Muscle of leg (tissue), 11 donors: ENCODE data around the gene GLYATL2. TPM values are rescaled to one million over a fixed set of nuclear protein-coding genes. Genes with fewer than 3 reads are reported as not detected.

ENCODE experiments used
- DNase-seq: peaks from one replicate; pipeline ENCODE4 v3.0.0; 2013
- H3K27ac ChIP-seq: one replicate; pipeline ENCODE4 v1.5.1; 2013; ENCODE audit warnings: mild to moderate bottlenecking, low read length, control low read depth
- H3K27me3 ChIP-seq: one replicate; pipeline ENCODE4 v1.6.1; 2013; ENCODE audit warnings: low read length; ENCODE audit not compliant: control insufficient read depth, insufficient read depth
- H3K36me3 ChIP-seq: one replicate; pipeline ENCODE4 v1.6.1; 2013; ENCODE audit warnings: low read length; ENCODE audit not compliant: control insufficient read depth, insufficient read depth
- H3K4me1 ChIP-seq: one replicate; pipeline ENCODE4 v1.6.1; 2013; ENCODE audit warnings: low read length; ENCODE audit not compliant: control insufficient read depth, insufficient read depth
- H3K4me3 ChIP-seq: one replicate; pipeline ENCODE4 v1.5.1; 2013; ENCODE audit warnings: low read length, control low read depth
- H3K9me3 ChIP-seq: replicated peaks from 2 replicates; pipeline ENCODE4 v1.6.1; 2013; ENCODE audit warnings: low read depth, low read length; ENCODE audit not compliant: control insufficient read depth
- WGBS: methylation state at CpG from one replicate; pipeline ENCODE4 v1.1.5; 2013; ENCODE audit warnings: missing lambda C conversion rate; ENCODE audit not compliant: insufficient coverage; 5-methylcytosine and 5-hydroxymethylcytosine counted together
- polyA plus RNA-seq, 8 donors: library from polyadenylated mRNA; unstranded; fragments of 120-200 nt; gene quantifications; one replicate each; pipeline versions ENCODE4 v1.2.1 to v1.2.3, GENCODE V29; 2013; ENCODE audit warnings: inconsistent platforms in 1 of 8, low replicate concordance in 1 of 8; ENCODE audit not compliant: insufficient read length in 8 of 8, insufficient read depth in 1 of 8
- total RNA-seq: library from RNA; stranded (reverse); fragments of 120-200 nt; gene quantifications from one replicate; pipeline ENCODE4 v1.2.4, GENCODE V29; 2013

GLYATL2 gene
- total and polyA plus RNA-seq, 9 donors, result 0.61 to 2.8 (median 1.00) TPM

GRCh38 chr11:58861533-58861932 is 17.0 kb upstream of the GLYATL2 start:
- Histone ChIP-seq H3K36me3 (no peaks in the 10 kb centered on the region), H3K27me3 (no peaks in the 10 kb centered on the region), H3K9me3 (peaks cover 20% of the 10 kb centered on the region), H3K27ac (no peak overlapping the region), H3K4me3 (no peak overlapping the region), H3K4me1 (no peaks in the 10 kb centered on the region)
- WGBS, result no CpG with 5 or more reads among the region's 1 CpG
- DNase-seq, result no peak

GRCh38 chr11:58856806-58857205 is 12.3 kb upstream of the GLYATL2 start:
- Histone ChIP-seq H3K9me3 (peaks cover 2% of the 10 kb centered on the region), H3K4me1 (no peaks in the 10 kb centered on the region), H3K4me3 (no peak overlapping the region), H3K27me3 (no peaks in the 10 kb centered on the region), H3K36me3 (no peaks in the 10 kb centered on the region), H3K27ac (no peak overlapping the region)
- no peak for DNase-seq

- Histone ChIP-seq H3K27me3 (no peaks in the 10 kb centered on the region), H3K36me3 (no peaks in the 10 kb centered on the region), H3K4me1 (no peaks in the 10 kb centered on the region), H3K9me3 (no peaks in the 10 kb centered on the region), H3K27ac (no peak overlapping the region), H3K4me3 (no peak overlapping the region)
- no CpG with 5 or more reads among the region's 3 CpGs for WGBS
- DNase-seq, result peak; percentile 7
These were observed 882 bp upstream of the GLYATL2 start for GRCh38 chr11:58845386-58845785.

- H3K4me3 ChIP-seq, result no peak overlapping the region
- no peak for DNase-seq
- no peak overlapping the region for H3K27ac ChIP-seq
- no peaks in the 10 kb centered on the region for H3K9me3 ChIP-seq
- H3K36me3 ChIP-seq, result no peaks in the 10 kb centered on the region
- 50% methylated on average over 1 of the region's 5 CpGs for WGBS
- H3K27me3 ChIP-seq, result no peaks in the 10 kb centered on the region
- H3K4me1 ChIP-seq, result no peaks in the 10 kb centered on the region
These were observed 6.7 kb downstream of the GLYATL2 start for GRCh38 chr11:58837707-58838388.

GRCh38 chr11:58832056-58832645 is 12.4 kb downstream of the GLYATL2 start:
- Histone ChIP-seq H3K9me3 (no peaks in the 10 kb centered on the region), H3K4me3 (no peak overlapping the region), H3K27me3 (no peaks in the 10 kb centered on the region), H3K4me1 (no peaks in the 10 kb centered on the region), H3K27ac (no peak overlapping the region), H3K36me3 (no peaks in the 10 kb centered on the region)
- no CpG with 5 or more reads among the region's 1 CpG for WGBS
- peak; percentile 6 for DNase-seq

- Histone ChIP-seq H3K27me3 (no peaks in the 10 kb centered on the region), H3K9me3 (peaks cover 2% of the 10 kb centered on the region), H3K27ac (no peak overlapping the region), H3K4me1 (no peaks in the 10 kb centered on the region), H3K4me3 (no peak overlapping the region), H3K36me3 (no peaks in the 10 kb centered on the region)
- no peak for DNase-seq
- WGBS, result 48% methylated on average over 18 of the region's 31 CpGs
These were observed 13.7 kb downstream of the GLYATL2 start for GRCh38 chr11:58830673-58831301.

GRCh38 chr11:58829786-58830185 is 14.7 kb downstream of the GLYATL2 start:
- H3K36me3 ChIP-seq, result no peaks in the 10 kb centered on the region
- no peak for DNase-seq
- no peaks in the 10 kb centered on the region for H3K4me1 ChIP-seq

GRCh38 chr11:58813693-58814092 is 30.8 kb downstream of the GLYATL2 start:
- Histone ChIP-seq H3K36me3 (no peaks in the 10 kb centered on the region), H3K27me3 (no peaks in the 10 kb centered on the region), H3K27ac (no peak overlapping the region), H3K4me3 (no peak overlapping the region), H3K9me3 (peaks cover 16% of the 10 kb centered on the region), H3K4me1 (no peaks in the 10 kb centered on the region)
- DNase-seq, result no peak
- no CpG with 5 or more reads among the region's 1 CpG for WGBS

More at GRCh38 chr11:58829786-58830185, 14.7 kb downstream of the GLYATL2 start:
- Histone ChIP-seq H3K4me3 (no peak overlapping the region), H3K27ac (no peak overlapping the region), H3K9me3 (peaks cover 5% of the 10 kb centered on the region), H3K27me3 (no peaks in the 10 kb centered on the region)

- H3K27me3 ChIP-seq, result no peaks in the 10 kb centered on the region
- H3K9me3 ChIP-seq, result peaks cover 22% of the 10 kb centered on the region
- no peaks in the 10 kb centered on the region for H3K4me1 ChIP-seq
- H3K27ac ChIP-seq, result no peak overlapping the region
- no peak for DNase-seq
- H3K4me3 ChIP-seq, result no peak overlapping the region
- WGBS, result no CpG with 5 or more reads among the region's 3 CpGs
- H3K36me3 ChIP-seq, result no peaks in the 10 kb centered on the region
These were observed 33.0 kb downstream of the GLYATL2 start for GRCh38 chr11:58811499-58811898.

GRCh38 chr11:58807343-58807742 is 37.2 kb downstream of the GLYATL2 start:
- Histone ChIP-seq H3K9me3 (peaks cover 9% of the 10 kb centered on the region), H3K36me3 (no peaks in the 10 kb centered on the region), H3K4me3 (no peak overlapping the region), H3K27ac (no peak overlapping the region), H3K27me3 (no peaks in the 10 kb centered on the region), H3K4me1 (no peaks in the 10 kb centered on the region)
- no peak for DNase-seq
- WGBS, result 89% methylated on average over 2 of the region's 2 CpGs
